Type B pancreatic cell (in vitro differentiated cells): ENCODE measurements around the gene KLC1. TPM values are rescaled to one million over a fixed set of nuclear protein-coding genes. Genes with fewer than 3 reads are reported as not detected.

ENCODE experiments used
- DNase-seq: peaks from one replicate; pipeline ENCODE4 v3.0.0; 2021; ENCODE audit warnings: mixed read lengths; ENCODE audit not compliant: unreplicated experiment; ENCODE audit errors: extremely low spot score
- H3K27ac Mint-ChIP-seq: 2 replicates; pipeline ENCODE4 v1.8.0; 2021; ENCODE audit warnings: mild to moderate bottlenecking, mixed read lengths
- H3K27me3 Mint-ChIP-seq: 2 replicates; pipeline ENCODE4 v1.8.0; 2021; ENCODE audit warnings: mixed read lengths
- H3K36me3 Mint-ChIP-seq: 2 replicates; pipeline ENCODE4 v1.8.0; 2021; ENCODE audit warnings: mixed read lengths
- H3K4me1 Mint-ChIP-seq: one replicate; pipeline ENCODE4 v1.8.0; 2021; ENCODE audit warnings: mixed read lengths; ENCODE audit not compliant: unreplicated experiment
- H3K4me3 Mint-ChIP-seq: 2 replicates; pipeline ENCODE4 v1.8.0; 2021; ENCODE audit warnings: mild to moderate bottlenecking, mixed read lengths
- H3K9me3 Mint-ChIP-seq: 2 replicates; pipeline ENCODE4 v1.8.0; 2021; ENCODE audit warnings: mixed read lengths
- CTCF ChIP-seq: fragments of 200-600 bp; sonication (generic); conservative IDR thresholded peaks from 2 replicates; pipeline ENCODE4 v1.5.0; 2021; ENCODE audit warnings: antibody characterized with exemption, mild to moderate bottlenecking
- total RNA-seq: library from RNA; stranded (reverse); gene quantifications from 2 replicates; pipeline ENCODE4 v1.2.1, GENCODE V29; 2021; ENCODE audit warnings: low replicate concordance

The KLC1 gene
- total RNA-seq, 1 donor from 2014 or later, result 145 TPM

GRCh38 chr14:103697206-103697602 is 68.2 kb downstream of the KLC1 start:
- Mint-ChIP-seq H3K4me1 (peaks cover 22% of the 10 kb centered on the region), H3K27me3 (no peaks in the 10 kb centered on the region), H3K27ac (peak overlapping the region; percentile 86), H3K36me3 (peaks cover 5% of the 10 kb centered on the region), H3K4me3 (no peak overlapping the region), H3K9me3 (no peaks in the 10 kb centered on the region)
- no peak for DNase-seq
- no peak for TF ChIP-seq CTCF

GRCh38 chr14:103697603-103698379 is 68.8 kb downstream of the KLC1 start:
- no peak for TF ChIP-seq CTCF
- Mint-ChIP-seq H3K4me1 (peaks cover 22% of the 10 kb centered on the region), H3K9me3 (no peaks in the 10 kb centered on the region), H3K4me3 (no peak overlapping the region), H3K27me3 (no peaks in the 10 kb centered on the region), H3K27ac (peak overlapping the region; percentile 86), H3K36me3 (peaks cover 5% of the 10 kb centered on the region)
- DNase-seq, result no peak

GRCh38 chr14:103698380-103699260 is 69.6 kb downstream of the KLC1 start:
- DNase-seq, result no peak
- Mint-ChIP-seq H3K27ac (no peak overlapping the region), H3K4me3 (no peak overlapping the region), H3K9me3 (no peaks in the 10 kb centered on the region), H3K4me1 (peaks cover 24% of the 10 kb centered on the region), H3K27me3 (no peaks in the 10 kb centered on the region), H3K36me3 (peaks cover 6% of the 10 kb centered on the region)
- TF ChIP-seq CTCF, result no peak

- Mint-ChIP-seq H3K9me3 (no peaks in the 10 kb centered on the region), H3K27ac (peak overlapping the region; percentile 46), H3K4me3 (no peak overlapping the region), H3K36me3 (peaks cover 10% of the 10 kb centered on the region), H3K27me3 (no peaks in the 10 kb centered on the region), H3K4me1 (peaks cover 28% of the 10 kb centered on the region)
- no peak for TF ChIP-seq CTCF
- DNase-seq, result no peak
Observed at GRCh38 chr14:103699261-103699661, 70.2 kb downstream of the KLC1 start.

- H3K4me3 Mint-ChIP-seq, result no peak overlapping the region
Observed at GRCh38 chr14:103699901-103700752, 71.1 kb downstream of the KLC1 start.

More at GRCh38 chr14:103699901-103700752, 71.1 kb downstream of the KLC1 start:
- H3K27me3 Mint-ChIP-seq, result no peaks in the 10 kb centered on the region
- no peak for DNase-seq
- peaks cover 10% of the 10 kb centered on the region for H3K36me3 Mint-ChIP-seq
- H3K9me3 Mint-ChIP-seq, result no peaks in the 10 kb centered on the region
- TF ChIP-seq CTCF, result no peak
- no peak overlapping the region for H3K27ac Mint-ChIP-seq
- peaks cover 34% of the 10 kb centered on the region for H3K4me1 Mint-ChIP-seq
